Brain microvascular endothelial cell (primary cell): ENCODE results near the gene EDIL3.

Experiments
- DNase-seq: peaks from one replicate; pipeline ENCODE4 v3.0.0-alpha.2; 2020
- H3K27ac ChIP-seq: fragments of 250-450 bp; sonication (Bioruptor Pico); 2 replicates; pipeline ENCODE4 v1.5.1; 2020; ENCODE audit warnings: mild to moderate bottlenecking, moderate library complexity
- H3K27me3 ChIP-seq: fragments of 250-450 bp; sonication (Bioruptor Pico); replicated peaks from 2 replicates; pipeline ENCODE4 v1.5.1; 2020; ENCODE audit warnings: mild to moderate bottlenecking
- H3K36me3 ChIP-seq: fragments of 250-450 bp; sonication (Bioruptor Pico); replicated peaks from 2 replicates; pipeline ENCODE4 v1.5.1; 2020; ENCODE audit warnings: mild to moderate bottlenecking
- H3K4me3 ChIP-seq: 2 replicates; pipeline ENCODE4 v1.5.1; 2011; ENCODE audit warnings: low read depth, mild to moderate bottlenecking, control low read depth, low read length, moderate library complexity
- in situ Hi-C: cut with HindIII; loops from 2 replicates; pipeline ENCODE4 v1.10.0; 2017; ENCODE audit warnings: low sequenced_read_pairs, low pct_ligation_motif_present
- TF ChIP-seq, protein P1 (sequence below): IDR thresholded peaks from 2 replicates; pipeline ENCODE4 v1.5.1; 2011; ENCODE audit warnings: low read depth, mild to moderate bottlenecking, moderate library complexity, low read length, control low read depth, inconsistent platforms; ENCODE audit errors: missing control alignments

Gene EDIL3

DNA sequence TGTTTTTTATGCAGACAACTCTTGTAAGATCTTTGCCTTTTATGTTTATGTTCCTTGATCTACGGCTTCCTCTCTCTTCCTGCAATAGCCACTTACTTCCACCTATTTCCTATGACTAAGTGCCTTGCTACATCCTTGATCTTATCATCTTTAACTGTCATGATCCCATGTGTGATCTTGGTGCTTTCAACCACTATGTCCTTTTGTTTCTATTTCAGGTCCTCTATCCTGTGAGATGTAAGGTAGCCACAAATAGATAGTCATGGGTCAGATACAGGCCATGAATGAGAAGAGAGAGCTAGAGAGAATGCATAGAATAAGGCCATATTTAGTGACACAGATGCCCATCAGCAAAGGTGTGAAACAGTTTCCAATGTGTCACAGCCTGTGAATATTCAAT is 420.4 kb downstream of the EDIL3 start:
- no peaks in the 10 kb centered on the region for H3K36me3 ChIP-seq
- in situ Hi-C loops = no loop called here
- no peak overlapping the region for H3K27ac ChIP-seq
- TF ChIP-seq, protein P1, sequence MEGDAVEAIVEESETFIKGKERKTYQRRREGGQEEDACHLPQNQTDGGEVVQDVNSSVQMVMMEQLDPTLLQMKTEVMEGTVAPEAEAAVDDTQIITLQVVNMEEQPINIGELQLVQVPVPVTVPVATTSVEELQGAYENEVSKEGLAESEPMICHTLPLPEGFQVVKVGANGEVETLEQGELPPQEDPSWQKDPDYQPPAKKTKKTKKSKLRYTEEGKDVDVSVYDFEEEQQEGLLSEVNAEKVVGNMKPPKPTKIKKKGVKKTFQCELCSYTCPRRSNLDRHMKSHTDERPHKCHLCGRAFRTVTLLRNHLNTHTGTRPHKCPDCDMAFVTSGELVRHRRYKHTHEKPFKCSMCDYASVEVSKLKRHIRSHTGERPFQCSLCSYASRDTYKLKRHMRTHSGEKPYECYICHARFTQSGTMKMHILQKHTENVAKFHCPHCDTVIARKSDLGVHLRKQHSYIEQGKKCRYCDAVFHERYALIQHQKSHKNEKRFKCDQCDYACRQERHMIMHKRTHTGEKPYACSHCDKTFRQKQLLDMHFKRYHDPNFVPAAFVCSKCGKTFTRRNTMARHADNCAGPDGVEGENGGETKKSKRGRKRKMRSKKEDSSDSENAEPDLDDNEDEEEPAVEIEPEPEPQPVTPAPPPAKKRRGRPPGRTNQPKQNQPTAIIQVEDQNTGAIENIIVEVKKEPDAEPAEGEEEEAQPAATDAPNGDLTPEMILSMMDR = no peak
- H3K27me3 ChIP-seq = no peaks in the 10 kb centered on the region
- no peak overlapping the region for H3K4me3 ChIP-seq
- DNase-seq = no peak

- Histone ChIP-seq H3K27ac (peak overlapping the region; percentile 37), H3K4me3 (no peak overlapping the region), H3K36me3 (no peaks in the 10 kb centered on the region), H3K27me3 (no peaks in the 10 kb centered on the region)
- peak; percentile 6 for DNase-seq
- TF ChIP-seq, protein P1 = no peak
- in situ Hi-C loops = no loop called here
Observed at GRCh38 chr5:83957188-83957587, 427.5 kb downstream of the EDIL3 start.

GRCh38 chr5:83956386-83956785 is 428.3 kb downstream of the EDIL3 start:
- H3K36me3 ChIP-seq = no peaks in the 10 kb centered on the region
- H3K4me3 ChIP-seq = no peak overlapping the region
- TF ChIP-seq, protein P1 = no peak
- peak; percentile 14 for DNase-seq
- in situ Hi-C loops = no loop called here
- H3K27ac ChIP-seq = peak overlapping the region; percentile 37
- no peaks in the 10 kb centered on the region for H3K27me3 ChIP-seq

- TF ChIP-seq, protein P1 = no peak
- no peaks in the 10 kb centered on the region for H3K27me3 ChIP-seq
- in situ Hi-C loops = no loop called here
- peak overlapping the region; percentile 37 for H3K27ac ChIP-seq
- DNase-seq = peak; percentile 59
- H3K36me3 ChIP-seq = no peaks in the 10 kb centered on the region
- no peak overlapping the region for H3K4me3 ChIP-seq
Observed at GRCh38 chr5:83955916-83956315, 428.8 kb downstream of the EDIL3 start.

GRCh38 chr5:83947763-83948162 is 436.9 kb downstream of the EDIL3 start:
- Histone ChIP-seq H3K27ac (no peak overlapping the region), H3K36me3 (no peaks in the 10 kb centered on the region), H3K4me3 (no peak overlapping the region), H3K27me3 (no peaks in the 10 kb centered on the region)
- in situ Hi-C loops = no loop called here
- no peak for DNase-seq
- TF ChIP-seq, protein P1 = no peak

DNA sequence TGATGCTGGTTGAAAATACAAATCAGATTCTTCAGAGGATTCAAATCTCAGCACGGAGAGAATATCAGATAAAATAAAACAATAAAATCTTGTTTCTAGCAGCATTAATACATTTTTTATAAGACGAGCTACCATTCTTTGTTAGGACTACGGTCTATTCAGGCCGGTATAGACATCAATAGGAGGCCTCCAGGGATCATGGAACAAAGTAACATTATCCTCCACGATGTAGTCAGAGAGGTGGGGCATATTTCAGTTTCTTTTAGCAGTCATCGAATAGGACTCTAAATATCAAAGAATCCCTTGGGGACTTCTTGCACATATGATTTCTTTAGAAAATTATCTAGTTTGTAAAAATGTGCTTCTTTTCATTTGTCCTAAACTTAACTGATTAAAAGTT is 438.2 kb downstream of the EDIL3 start:
- TF ChIP-seq, protein P1 = no peak
- Histone ChIP-seq H3K4me3 (no peak overlapping the region), H3K27ac (no peak overlapping the region), H3K27me3 (no peaks in the 10 kb centered on the region), H3K36me3 (no peaks in the 10 kb centered on the region)
- in situ Hi-C loops = no loop called here
- no peak for DNase-seq
